HG03039 (cell line): ENCODE results near the gene PPP4R4.
"Not testable (repeated sequence)": the region's sequence is repeated elsewhere in the genome, so short reads cannot be mapped to it uniquely, and the experiment has no call there.

Experiments
- ATAC-seq: cut with Tn5 transposase; IDR thresholded peaks from one replicate; pipeline ENCODE4 v1.9.1; 2021; ENCODE audit warnings: mild to moderate bottlenecking, moderate library complexity; ENCODE audit not compliant: unreplicated experiment

Gene PPP4R4

DNA sequence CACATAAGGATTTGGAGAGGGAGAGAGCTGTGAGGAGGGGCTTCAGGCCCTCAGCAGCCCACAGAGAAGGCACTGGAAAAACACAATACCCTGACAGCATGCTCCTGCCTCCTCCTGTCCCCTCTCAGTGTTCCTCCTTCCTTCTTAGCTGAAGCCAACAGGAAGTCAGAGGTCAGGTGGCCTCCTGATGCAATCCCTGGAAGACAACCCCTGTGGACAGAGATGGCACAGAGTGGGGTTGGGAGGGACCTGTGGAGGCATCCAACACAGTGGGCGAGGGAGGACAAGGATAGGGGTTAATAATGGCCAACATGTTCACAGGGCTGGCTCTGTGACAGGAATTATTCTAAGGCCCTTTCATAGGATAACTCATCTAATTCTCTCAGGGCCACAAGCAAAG, 29.4 kb upstream of the PPP4R4 start:
- no peak for ATAC-seq

DNA sequence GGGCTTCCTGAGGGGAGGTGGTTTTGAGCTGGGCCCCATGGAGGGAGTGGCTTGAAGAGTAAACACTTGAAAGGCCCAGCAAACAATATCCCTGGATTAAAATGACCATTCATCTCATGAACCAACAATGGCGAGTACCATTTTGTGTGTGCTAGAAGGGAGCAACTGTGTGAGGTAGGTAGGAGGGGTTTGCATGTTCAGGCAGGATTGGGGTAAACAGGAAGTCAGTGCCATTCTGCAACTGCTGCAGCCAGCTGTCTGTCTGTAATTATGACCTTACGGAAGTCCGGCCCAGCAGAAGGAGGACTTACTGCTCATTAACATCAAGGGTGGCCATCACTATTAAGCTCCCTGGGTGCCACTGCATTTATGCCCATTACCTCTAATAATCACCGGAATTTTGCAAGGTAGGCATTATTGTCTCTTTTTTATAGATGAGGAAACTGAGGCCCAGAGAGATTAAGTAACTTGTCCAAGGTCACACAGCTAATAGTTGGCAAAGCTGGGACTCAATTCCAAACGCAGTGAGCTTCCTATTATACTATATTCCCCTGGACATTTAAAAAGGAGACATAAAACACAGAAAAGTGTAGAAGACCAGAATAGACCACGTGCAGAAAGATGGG, 28.1 kb upstream of the PPP4R4 start:
- ATAC-seq, result no peak

DNA sequence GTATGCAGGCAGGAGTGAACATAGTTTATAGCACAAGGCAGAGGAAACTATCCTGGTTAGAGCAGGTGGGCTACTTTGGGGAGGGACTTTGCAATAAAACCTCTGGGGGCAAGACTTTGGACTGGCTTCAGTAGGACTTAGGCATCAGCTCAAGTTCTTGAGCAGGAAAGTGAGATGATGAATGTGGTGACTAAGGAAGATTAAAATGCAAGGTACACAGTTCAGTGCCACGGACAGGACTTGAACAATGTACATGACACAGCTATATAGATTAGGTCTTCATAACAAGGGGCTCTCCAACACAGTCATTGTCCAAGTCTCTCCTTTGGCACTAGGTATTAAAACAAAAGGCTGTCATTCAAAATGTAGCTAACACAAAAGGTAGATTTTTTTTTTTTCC, 21.4 kb upstream of the PPP4R4 start:
- no peak for ATAC-seq

DNA sequence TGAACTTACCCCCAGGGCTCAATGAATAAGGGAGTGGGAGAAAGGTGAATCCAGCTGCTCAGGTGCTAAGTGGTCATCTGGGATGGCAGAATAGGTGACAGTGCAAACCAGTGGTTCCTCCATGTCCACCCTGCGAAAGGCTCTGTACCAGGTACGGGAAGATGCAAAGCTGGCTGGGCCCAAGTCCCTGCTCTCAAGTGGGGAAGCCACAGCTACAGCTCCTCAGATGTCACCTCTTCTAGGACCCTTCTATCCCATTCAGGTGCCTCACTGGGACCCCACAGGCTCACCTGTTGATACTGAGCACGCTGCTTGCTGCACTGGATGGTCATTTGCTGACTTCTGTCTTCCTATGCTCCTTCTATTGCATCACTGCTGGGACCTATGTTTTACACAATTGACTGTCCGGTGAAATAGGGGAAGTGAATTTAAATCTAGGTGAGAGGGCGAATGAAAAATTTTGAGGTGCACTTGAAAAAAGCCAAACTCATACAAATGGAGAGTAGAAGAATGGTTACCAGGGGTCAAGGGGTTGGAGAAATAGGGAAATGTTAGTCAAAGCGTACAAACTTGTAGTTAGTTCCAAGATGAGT, 20.3 kb upstream of the PPP4R4 start:
- ATAC-seq, result no peak

DNA sequence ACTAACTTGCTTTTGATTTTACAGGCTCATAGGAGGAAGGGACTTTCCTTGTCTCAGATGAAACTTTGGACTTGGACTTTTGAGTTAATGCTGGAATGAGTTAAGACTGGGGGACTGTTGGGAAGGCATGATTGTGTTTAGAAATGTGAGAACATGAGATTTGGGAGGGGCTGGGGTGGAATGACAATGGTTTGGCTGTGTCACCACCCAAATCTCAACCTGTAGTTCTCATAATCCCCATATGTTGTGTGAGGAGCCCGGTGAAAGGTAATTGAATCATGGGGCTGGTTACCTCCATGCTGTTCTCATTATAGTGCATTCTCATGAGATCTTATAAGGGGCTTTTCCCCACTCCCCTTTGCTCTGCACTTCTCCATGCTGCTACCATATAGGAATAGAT, 18.0 kb upstream of the PPP4R4 start:
- not testable (repeated sequence) for ATAC-seq

DNA sequence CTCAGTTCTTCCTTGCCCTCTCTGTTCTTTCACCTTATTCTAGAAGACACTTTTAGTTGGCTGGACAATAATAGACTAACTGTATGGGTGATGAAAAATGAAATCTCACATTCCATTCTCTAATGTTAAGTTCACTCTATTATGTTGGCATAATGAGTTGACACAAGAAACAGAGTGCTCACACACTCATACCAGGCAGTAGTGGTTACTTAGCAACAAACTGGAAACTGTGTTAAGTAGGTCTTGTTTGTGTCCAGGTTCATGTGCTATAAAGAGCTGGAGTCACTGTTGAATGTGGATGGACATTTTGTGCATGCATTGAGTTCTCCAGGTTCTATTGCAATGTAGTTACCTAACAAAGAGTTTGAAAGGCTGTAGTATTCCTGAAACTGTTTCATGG, 16.9 kb upstream of the PPP4R4 start:
- ATAC-seq, result no peak

DNA sequence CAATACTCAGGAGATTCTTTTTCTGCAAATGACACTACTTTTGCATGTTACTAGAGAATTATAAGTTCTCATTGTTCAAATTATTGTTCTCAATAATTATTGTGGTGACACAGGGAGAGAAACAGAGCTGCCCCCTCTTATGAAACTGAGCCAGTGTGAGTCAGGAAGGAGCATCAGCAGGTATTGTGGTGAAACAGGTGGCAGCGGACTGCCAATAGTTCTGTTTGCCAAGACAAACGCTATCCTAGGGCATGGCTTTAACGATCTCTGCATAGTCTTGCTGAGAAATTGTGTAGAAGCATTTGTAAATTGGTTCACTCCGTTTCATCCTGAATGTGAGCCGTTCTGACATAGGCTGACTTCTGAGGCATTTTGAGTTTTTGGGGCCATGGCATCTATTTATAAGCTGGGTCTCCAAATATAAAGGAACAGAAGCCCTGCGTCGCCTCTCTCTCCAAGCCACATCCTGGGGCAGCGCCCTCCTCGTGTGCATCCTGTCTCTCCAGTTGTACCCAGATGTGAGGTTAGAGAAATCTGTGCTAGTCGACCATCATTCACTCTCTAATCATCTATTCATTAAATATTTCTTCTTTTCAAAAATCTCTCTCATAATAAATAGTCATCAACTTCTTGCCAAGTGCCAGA, 15.8 kb upstream of the PPP4R4 start:
- no peak for ATAC-seq

DNA sequence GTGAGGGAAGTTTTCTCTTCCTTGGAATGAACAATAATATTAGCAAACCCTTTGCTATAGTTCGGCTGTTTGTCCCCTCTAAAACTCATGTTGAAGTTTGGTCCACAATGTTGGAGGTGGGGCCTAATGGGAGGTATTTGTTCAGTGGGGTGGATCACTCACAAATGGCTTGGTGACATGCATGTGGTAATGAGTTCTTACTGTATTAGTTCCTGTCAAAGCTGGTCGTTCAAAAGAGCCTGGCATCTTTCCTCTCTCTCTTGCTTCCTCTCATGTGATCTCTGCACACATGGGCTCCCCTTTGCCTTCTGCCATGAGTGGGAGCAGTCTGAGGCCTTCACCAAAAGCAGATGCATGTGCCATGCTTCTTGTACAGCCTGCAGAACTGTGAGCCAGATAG, 13.1 kb upstream of the PPP4R4 start:
- ATAC-seq, result no peak

DNA sequence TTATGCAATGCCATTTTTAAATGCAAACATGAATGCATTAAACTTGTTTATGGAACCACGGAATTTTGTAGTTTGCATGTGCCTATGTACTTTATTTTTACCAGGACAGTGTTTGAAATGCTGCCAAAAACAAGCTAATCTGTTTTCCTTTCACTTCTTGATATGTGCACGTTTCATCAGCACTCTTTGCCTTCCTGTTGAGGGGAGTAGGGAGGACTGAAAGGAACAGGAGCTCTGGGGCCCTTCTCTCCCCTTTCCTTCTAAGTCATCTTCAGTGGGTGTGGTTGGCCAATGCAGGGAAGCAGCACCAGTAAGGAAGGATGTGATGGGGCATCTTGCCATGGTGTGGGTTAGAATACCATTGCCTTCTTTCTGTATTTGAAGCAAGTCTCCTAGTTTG, 12.1 kb upstream of the PPP4R4 start:
- no peak for ATAC-seq

DNA sequence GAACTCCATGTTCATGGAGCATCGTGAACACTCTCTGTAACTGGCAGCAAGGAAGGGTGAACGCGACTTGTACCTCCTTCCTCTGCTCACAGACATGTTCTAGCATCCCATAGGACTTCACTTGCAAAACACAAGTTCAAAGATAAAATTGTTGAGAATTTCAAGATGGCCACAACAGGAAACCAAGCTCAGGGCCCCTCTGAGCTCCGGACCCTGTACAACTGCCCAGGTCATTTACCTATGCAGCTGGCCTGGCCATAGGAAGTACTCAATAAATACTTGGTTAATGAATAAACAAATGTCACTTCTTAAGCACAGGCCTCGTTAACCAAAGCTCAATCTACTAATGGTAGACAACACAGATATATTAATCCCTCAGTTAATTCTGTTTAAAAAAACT, 11.7 kb upstream of the PPP4R4 start:
- no peak for ATAC-seq

DNA sequence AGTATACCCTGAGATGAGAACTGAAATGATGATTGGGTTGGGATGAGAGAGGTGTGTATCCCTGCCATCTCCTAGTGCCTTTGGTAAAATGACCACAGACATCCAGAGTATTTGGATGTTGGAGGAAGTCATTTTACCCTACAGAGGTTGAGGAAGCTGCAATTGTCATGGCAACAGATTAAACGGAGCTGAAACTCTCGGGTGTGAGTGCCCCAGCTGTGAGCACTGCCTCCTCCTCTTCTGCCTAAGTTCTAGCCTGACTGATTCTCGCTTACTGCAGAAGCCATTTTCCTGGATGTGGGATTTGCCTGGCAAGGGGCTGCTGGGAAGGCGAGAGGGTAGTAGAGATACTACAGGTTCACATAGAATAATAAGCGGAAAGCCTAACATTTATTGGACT, 10.3 kb upstream of the PPP4R4 start:
- ATAC-seq, result no peak

DNA sequence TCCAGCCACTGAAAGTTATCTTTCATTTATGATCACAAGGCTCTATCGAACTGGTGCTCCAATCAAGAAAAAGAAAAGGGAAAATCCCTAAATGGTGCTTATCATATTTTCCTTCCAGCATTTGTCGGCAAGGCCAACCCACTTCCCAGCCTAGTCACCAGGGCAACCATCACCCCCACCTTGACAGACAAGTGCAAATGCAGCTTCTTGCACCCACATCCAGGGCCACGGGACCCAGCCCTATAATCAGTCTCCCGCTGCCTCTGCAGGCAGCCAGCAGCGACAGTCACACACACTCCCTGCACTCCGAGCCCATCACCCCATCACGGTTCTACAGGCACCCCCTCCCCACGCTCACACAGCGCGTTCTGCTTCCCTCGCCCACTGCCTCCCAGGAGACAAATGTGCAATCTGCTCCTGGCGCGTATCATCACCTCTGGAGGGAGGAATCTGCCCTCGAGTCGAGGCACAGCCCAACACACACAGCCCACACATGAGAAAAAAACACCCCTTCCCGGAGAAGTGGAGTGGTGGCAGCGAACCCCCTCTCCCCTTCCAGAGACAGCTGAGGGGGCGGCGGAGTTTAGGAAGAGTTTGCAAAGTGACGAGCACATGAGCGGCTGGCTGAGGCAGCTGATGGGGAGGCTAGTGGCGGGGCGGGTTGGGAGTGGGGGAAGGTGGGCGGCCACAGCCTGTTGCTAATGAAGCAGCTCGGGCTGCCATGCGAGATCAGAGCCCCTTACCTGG, 9.3 kb upstream of the PPP4R4 start:
- ATAC-seq, result no peak

DNA sequence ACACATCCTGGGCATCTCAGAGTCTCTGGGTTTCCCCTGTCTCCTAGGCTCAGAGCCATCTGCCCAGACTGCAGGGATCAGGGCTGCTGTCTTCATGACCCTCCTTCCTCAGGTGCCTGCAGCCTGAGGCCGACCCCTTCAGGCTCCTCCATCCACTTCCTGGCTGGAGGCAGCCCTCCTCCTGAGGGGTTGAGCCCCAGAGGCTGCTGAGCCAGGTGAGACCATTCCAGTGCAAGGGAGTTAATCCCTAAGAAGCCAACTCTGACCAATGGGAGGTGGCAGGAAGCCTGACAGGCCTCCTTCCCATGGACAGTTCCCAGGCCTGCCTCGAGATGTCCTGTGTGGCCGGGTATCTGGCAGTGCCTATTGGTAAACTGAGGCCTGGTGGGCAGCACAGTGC, 8.4 kb upstream of the PPP4R4 start:
- ATAC-seq, result no peak

DNA sequence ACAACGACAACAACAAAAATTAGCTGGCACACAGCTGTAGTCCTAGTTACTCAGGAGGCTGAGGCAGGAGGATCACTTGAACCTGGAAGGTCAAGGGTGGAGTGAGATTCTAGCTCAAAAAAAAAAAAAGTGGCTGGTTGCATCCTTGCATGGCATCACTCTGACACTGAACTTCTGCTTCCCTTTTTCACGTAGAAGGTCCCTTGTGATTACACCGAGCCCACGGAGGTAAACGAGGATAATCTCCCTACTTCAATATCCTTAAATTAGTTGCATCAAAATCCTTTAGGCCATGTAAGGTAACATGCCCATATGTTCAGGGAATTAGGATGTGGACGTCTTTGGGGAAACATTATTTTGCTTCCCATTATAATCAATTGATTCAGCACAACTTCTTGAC, 4.0 kb upstream of the PPP4R4 start:
- no peak for ATAC-seq

DNA sequence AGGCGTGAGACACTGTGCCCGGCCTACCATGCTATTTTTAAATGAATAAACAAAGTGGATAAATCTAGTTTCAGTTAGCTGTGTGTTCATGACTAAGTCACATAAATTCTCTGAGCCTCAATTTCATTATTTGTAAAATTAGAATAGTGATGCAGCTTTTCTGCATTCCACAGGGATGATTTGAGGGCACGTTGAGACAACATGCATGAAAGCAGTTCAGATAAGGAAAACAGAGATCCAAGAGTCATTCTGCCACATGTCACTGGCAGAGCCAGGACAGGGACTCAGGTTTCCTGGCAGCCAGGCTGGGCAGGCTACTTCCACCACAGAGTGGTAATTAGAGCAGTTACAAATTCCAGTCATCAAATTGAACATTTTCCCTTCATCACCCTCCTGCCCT, 2.9 kb upstream of the PPP4R4 start:
- no peak for ATAC-seq

DNA sequence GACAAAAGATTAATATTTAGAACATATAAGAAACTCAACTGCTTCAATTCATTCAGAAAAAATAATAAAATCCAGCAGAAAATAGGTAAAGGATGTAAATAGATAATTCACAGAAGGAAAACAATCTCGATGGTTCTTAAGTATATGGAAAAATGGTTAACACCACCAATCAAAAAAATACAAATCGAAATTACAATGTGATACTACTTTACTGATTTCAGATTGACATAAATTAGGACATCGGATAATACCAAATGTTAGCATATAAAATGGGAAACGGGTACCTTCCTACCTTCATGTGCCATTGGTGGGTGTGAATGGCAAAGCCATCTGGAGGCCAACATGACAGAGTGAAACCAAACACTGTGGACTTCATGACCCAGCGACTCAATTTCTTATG, 1.6 kb upstream of the PPP4R4 start:
- ATAC-seq, result no peak

DNA sequence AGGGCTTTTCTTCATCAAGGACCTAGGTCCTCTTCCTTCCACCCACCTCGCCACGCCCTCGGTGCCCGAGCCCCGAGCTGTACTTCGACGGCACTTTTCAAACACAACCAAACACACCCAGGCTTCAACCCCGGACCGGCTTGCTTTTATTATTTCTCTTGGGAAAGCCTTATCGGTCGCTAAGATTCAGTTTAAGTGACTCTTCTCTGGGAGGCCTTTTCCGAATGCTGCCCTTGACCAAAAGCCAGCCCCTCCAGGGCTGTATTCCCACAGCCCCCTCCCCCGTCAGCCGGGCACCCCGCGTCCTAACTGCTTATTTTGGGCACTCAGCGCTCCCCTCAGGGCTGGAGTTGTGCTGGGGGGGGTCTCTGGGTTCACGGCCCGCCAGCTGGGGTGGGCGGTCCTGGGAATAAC, 644 bp upstream of the PPP4R4 start:
- ATAC-seq, result no peak

DNA sequence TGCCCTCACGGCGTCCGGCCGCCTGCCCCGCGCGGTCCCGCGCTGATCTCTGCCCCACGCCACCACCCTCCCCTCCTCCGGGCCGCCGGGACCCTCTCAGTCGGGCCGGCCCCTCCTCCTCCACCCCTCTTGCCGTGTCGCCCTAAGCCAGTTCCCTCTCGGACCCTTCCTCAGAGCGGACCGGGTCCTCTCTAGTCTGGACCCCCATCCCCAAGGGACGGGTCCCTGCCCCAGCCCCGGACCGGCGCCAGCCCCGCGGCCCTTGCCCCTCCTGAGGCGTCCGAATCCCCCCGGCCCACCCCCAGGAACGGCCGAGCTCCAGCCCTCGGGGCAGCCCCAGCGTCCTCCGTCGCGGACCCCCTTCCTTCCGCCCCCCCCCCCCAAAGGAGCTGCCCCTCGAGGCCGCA, 485 bp downstream of the PPP4R4 start:
- no peak for ATAC-seq

DNA sequence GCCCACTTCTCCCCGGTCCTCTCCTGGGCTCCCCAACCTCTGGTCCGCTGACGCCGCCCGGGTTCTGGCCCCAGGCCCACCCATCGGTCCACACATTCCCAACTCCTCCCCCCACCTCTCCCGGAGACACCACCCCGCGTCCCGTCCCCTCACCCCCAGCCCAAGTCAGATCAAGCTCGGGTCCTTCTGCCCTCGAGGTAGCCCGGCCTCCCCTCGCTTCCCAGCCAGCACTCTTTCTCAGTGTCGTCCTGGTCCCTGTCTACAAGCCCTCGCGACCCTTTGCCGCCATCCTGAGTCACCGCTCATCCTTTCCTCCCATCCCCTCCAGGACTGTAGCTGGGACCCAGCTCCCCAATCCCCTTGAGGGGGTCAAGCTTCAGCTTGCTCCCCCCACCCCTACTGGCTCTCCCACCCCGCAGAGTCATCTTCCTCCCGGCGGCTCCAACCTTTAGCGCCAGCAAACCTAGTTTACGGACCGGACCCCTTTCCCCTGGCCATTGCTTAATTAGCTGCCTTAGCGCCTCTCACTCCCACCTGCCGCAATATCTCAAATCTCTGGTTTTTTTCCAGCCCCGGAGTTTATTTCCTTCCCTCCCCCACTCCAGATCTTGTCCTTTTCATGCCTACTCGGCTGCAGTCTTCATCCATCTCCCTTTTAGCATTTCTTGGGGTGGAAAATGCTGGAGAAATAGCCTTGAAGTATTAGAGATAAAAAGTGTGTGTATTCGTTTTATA, 1.1 kb downstream of the PPP4R4 start:
- no peak for ATAC-seq

DNA sequence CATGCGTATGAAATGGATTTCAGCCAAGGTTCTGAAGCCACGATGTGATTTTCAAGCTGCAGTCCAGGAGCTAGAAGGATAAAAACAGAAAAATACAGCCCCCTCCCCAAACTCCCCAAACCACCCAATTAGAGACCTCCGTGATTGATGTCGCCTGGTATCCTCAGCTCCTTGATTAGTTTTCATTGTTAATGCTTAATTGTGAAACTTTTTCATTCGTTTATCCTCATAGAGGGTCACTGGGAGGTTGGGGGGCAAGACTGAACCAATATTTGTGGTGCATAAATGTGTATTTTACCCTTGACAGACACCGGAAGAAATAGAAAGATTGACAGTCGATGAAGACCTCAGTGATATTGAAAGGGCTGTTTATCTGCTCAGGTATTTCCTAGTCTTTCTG, 1.6 kb downstream of the PPP4R4 start:
- no peak for ATAC-seq

DNA sequence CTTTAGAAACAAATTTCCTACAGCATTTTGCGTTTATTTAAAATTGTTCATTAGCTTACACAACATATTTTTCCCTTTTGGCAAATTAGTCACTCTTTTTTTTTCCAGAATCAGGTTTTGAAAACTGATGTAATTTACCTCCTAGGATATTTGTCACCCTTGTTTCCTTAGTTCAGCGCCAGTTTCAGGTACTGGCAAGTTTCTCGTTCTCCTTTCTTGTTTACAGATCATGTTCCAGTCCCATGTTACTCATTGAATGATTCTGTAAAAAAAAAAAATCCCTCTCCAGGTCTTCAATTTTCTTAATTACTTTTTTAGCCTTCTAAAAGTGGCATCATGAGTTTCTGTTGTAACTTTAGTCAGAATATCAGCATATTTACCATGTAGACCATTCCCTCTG, 2.7 kb downstream of the PPP4R4 start:
- no peak for ATAC-seq
